DOHH2 (cell line): ENCODE results near the gene DSCAML1.

ENCODE experiments used
- EZH2phosphoT487 ChIP-seq: fragments of 200-600 bp; sonication (generic); IDR thresholded peaks from 2 replicates; pipeline ENCODE4 v1.6.1; 2017; ENCODE audit warnings: borderline replicate concordance, mild to moderate bottlenecking, antibody characterized with exemption, low read length, moderate library complexity, mixed read lengths
- TF ChIP-seq, protein P1 (sequence below): fragments of 200-600 bp; sonication (generic); IDR thresholded peaks from one replicate; pipeline ENCODE4 v1.5.1; 2014; ENCODE audit warnings: antibody characterized with exemption, mild to moderate bottlenecking, low read depth, low read length; ENCODE audit not compliant: poor library complexity, severe bottlenecking

- TF ChIP-seq, protein P1, sequence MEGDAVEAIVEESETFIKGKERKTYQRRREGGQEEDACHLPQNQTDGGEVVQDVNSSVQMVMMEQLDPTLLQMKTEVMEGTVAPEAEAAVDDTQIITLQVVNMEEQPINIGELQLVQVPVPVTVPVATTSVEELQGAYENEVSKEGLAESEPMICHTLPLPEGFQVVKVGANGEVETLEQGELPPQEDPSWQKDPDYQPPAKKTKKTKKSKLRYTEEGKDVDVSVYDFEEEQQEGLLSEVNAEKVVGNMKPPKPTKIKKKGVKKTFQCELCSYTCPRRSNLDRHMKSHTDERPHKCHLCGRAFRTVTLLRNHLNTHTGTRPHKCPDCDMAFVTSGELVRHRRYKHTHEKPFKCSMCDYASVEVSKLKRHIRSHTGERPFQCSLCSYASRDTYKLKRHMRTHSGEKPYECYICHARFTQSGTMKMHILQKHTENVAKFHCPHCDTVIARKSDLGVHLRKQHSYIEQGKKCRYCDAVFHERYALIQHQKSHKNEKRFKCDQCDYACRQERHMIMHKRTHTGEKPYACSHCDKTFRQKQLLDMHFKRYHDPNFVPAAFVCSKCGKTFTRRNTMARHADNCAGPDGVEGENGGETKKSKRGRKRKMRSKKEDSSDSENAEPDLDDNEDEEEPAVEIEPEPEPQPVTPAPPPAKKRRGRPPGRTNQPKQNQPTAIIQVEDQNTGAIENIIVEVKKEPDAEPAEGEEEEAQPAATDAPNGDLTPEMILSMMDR: no peak
- no peak for TF ChIP-seq EZH2phosphoT487
These were observed 190.8 kb downstream of the DSCAML1 start for GRCh38 chr11:117606211-117606610.
